OCI-LY7 (cell line): ENCODE measurements around the gene TPMT. TPM values are rescaled to one million over a fixed set of nuclear protein-coding genes. Genes with fewer than 3 reads are reported as not detected.

Experiments used
- BruUV-seq: library from RNA; stranded (reverse); fragments of 400-500 nt; replicated peaks from 2 replicates; lab custom pipeline; 2021; lab: Mats Ljungman, UMichigan
- CTCF ChIA-PET: fragments of 300-600 bp; sonication (Branson Sonifier 250); formaldehyde crosslinking; loops from one replicate; lab custom pipeline; 2022; ENCODE audit warnings: antibody characterized with exemption; ENCODE audit not compliant: unreplicated experiment; lab: Charles Lee
- POLR2A ChIA-PET: fragments of 300-600 bp; sonication (Branson Sonifier 250); formaldehyde crosslinking; loops from one replicate; lab custom pipeline; 2022; ENCODE audit warnings: antibody characterized with exemption; lab: Charles Lee
- DNase-seq: peaks from one replicate; pipeline ENCODE4 v3.0.0-alpha.2; 2015; ENCODE audit warnings: low spot score
- H2AFZ ChIP-seq: fragments of 200-600 bp; sonication (generic), shearing (Covaris generic); 2 replicates; pipeline ENCODE4 v1.6.1; 2014; ENCODE audit warnings: mild to moderate bottlenecking, antibody characterized with exemption, low read length, moderate library complexity
- H3K27ac ChIP-seq: fragments of 200-600 bp; sonication (generic); 2 replicates; pipeline ENCODE4 v1.5.1; 2014; ENCODE audit warnings: mixed run types, low read depth, mild to moderate bottlenecking, moderate library complexity, low read length, inconsistent platforms; ENCODE audit not compliant: poor library complexity, severe bottlenecking
- H3K36me3 ChIP-seq: fragments of 200-600 bp; sonication (generic); 2 replicates; pipeline ENCODE4 v1.6.1; 2014; ENCODE audit warnings: mild to moderate bottlenecking, antibody characterized with exemption, low read length, moderate library complexity, mixed read lengths; ENCODE audit not compliant: insufficient read depth
- H3K4me1 ChIP-seq: fragments of 200-600 bp; sonication (generic); 2 replicates; pipeline ENCODE4 v1.5.1; 2014; ENCODE audit warnings: mild to moderate bottlenecking, low read length; ENCODE audit not compliant: insufficient read depth, poor library complexity, severe bottlenecking
- H3K4me2 ChIP-seq: fragments of 200-600 bp; sonication (generic); 2 replicates; pipeline ENCODE4 v1.6.1; 2014; ENCODE audit warnings: mild to moderate bottlenecking, low read length
- H3K4me3 ChIP-seq: fragments of 200-600 bp; sonication (generic); 2 replicates; pipeline ENCODE4 v1.5.1; 2014; ENCODE audit warnings: mild to moderate bottlenecking, low read depth, low read length; ENCODE audit not compliant: poor library complexity, severe bottlenecking
- H3K79me2 ChIP-seq: fragments of 200-600 bp; sonication (generic); 2 replicates; pipeline ENCODE4 v1.6.1; 2016; ENCODE audit warnings: low read depth, mild to moderate bottlenecking, low read length, moderate library complexity, mixed read lengths; ENCODE audit not compliant: insufficient read depth
- H3K9me2 ChIP-seq: fragments of 200-600 bp; sonication (generic); 2 replicates; pipeline ENCODE4 v1.6.1; 2016; ENCODE audit warnings: mild to moderate bottlenecking, low read length, mixed read lengths; ENCODE audit not compliant: insufficient read depth
- H3K9me3 ChIP-seq: fragments of 200-600 bp; sonication (generic); 2 replicates; pipeline ENCODE4 v1.6.1; 2014; ENCODE audit warnings: mild to moderate bottlenecking, mixed run types, low read length, mixed read lengths
- H4K20me1 ChIP-seq: fragments of 200-600 bp; sonication (generic); 2 replicates; pipeline ENCODE4 v1.6.1; 2014; ENCODE audit warnings: mild to moderate bottlenecking, antibody characterized with exemption, low read length, moderate library complexity, mixed read lengths; ENCODE audit not compliant: insufficient read depth
- CTCF ChIP-seq: fragments of 200-600 bp; sonication (generic); conservative IDR thresholded peaks from 2 replicates; pipeline ENCODE4 v1.5.1; 2014; ENCODE audit warnings: mild to moderate bottlenecking, antibody characterized with exemption, low read length, moderate library complexity, mixed read lengths
- EZH2phosphoT487 ChIP-seq: fragments of 200-600 bp; sonication (generic); IDR thresholded peaks from 2 replicates; pipeline ENCODE4 v1.6.1; 2018; ENCODE audit warnings: low read depth, borderline replicate concordance, mild to moderate bottlenecking, mixed run types, antibody characterized with exemption, low read length, moderate library complexity, mixed read lengths
- intact Hi-C: fragments of 100-400 bp; cut with micrococcal nuclease; formaldehyde crosslinking; loops from one replicate; pipeline ENCODE4 v1.10.0; 2022; ENCODE audit not compliant: unreplicated experiment
- total RNA-seq, 2 experiments: library from RNA; depleted of rRNA in 1 of 2; stranded (reverse); fragments of >200 nt in 1 of 2; shearing (Covaris generic) in 1 of 2; gene quantifications; 2 replicates each; pipeline ENCODE4 v1.2.3, GENCODE V29; 2014 to 2022

The TPMT gene
- total RNA-seq, 2 experiments from 2014 or later, result 6.0 to 8.4 TPM

GRCh38 chr6:18155150-18155863 lies 430 bp upstream of the TPMT start, which contains the start of gene KDM1B:
TSS of gene KDM1B (plus strand) at chr6:18155422. CDS start at chr6:18159896, 4,474 bp downstream.
- H3K27ac ChIP-seq, result peak within 1 kb of the TSS; percentile 82
- no peaks in the 10 kb centered on the region for H4K20me1 ChIP-seq
- H3K4me3 ChIP-seq, result peak within 1 kb of the TSS; percentile 98
- CTCF ChIA-PET, result no interaction called here
- BruUV-seq, result no TSS peak
- H3K9me3 ChIP-seq, result no peaks in the 10 kb centered on the region
- intact Hi-C loops, result loop anchor here (2.0 to 10.0 kb wide), 6 partner anchors 167 to 1641 kb away; partner anchors contain the start of genes FAM8A1 and NUP153
- peaks cover 22% of the 10 kb centered on the region; the same call in 1 of the 2 replicates for H3K79me2 ChIP-seq
- DNase-seq, result peak; percentile 99
- H3K4me2 ChIP-seq, result peak within 1 kb of the TSS; percentile 97
- POLR2A ChIA-PET, result interaction anchor here (0.5 to 1.4 kb wide), 4 partner anchors 60 to 361 kb away, joined by 3 to 4 read pairs (median 3); no protein-coding TSS in a partner anchor
- peaks cover 30% of the 10 kb centered on the region for H3K4me1 ChIP-seq
- no peak for TF ChIP-seq CTCF
- TF ChIP-seq EZH2phosphoT487, result no peak
- H3K9me2 ChIP-seq, result no peaks in the 10 kb centered on the region
- peaks cover 25% of the 10 kb centered on the region for H3K36me3 ChIP-seq
- peak within 1 kb of the TSS; percentile 79 for H2AFZ ChIP-seq

- ChIA-PET POLR2A (interaction anchor here (0.7 kb wide), 1 partner anchor 17 kb away, joined by 4 read pairs; no protein-coding TSS in a partner anchor), CTCF (no interaction called here)
- Histone ChIP-seq H2AFZ (no peak overlapping the region; the same call in 1 of the 2 replicates), H3K9me2 (no peaks in the 10 kb centered on the region), H3K4me3 (peak overlapping the region; percentile 98), H3K36me3 (peaks cover 15% of the 10 kb centered on the region), H3K27ac (no peak overlapping the region), H3K79me2 (peaks cover 19% of the 10 kb centered on the region; the same call in 1 of the 2 replicates), H3K4me1 (peaks cover 30% of the 10 kb centered on the region), H3K9me3 (no peaks in the 10 kb centered on the region), H4K20me1 (no peaks in the 10 kb centered on the region), H3K4me2 (peak overlapping the region; percentile 87)
- no TSS peak for BruUV-seq
- intact Hi-C loops, result loop anchor here (10.0 kb wide), 2 partner anchors 351 to 1639 kb away; no protein-coding TSS in a partner anchor
- no peak for DNase-seq
- TF ChIP-seq CTCF, result no peak
- TF ChIP-seq EZH2phosphoT487, result no peak
Observed at GRCh38 chr6:18153311-18153703, 1.6 kb downstream of the TPMT start.

GRCh38 chr6:18151801-18152200 lies 3.1 kb downstream of the TPMT start:
- CTCF ChIA-PET, result no interaction called here

More at GRCh38 chr6:18151801-18152200, 3.1 kb downstream of the TPMT start:
- H4K20me1 ChIP-seq, result no peaks in the 10 kb centered on the region
- peaks cover 24% of the 10 kb centered on the region for H3K4me1 ChIP-seq
- no peak overlapping the region for H2AFZ ChIP-seq
- no peak for DNase-seq
- POLR2A ChIA-PET, result interaction anchor here (0.7 kb wide), 1 partner anchor 11 kb away, joined by 3 read pairs; no protein-coding TSS in a partner anchor
- no peak overlapping the region for H3K4me3 ChIP-seq
- H3K36me3 ChIP-seq, result peaks cover 19% of the 10 kb centered on the region
- TF ChIP-seq CTCF (no peak), EZH2phosphoT487 (no peak)
- H3K27ac ChIP-seq, result no peak overlapping the region
- no peaks in the 10 kb centered on the region for H3K9me2 ChIP-seq
- intact Hi-C loops, result loop anchor here (10.0 kb wide), 2 partner anchors 353 to 1637 kb away; no protein-coding TSS in a partner anchor
- H3K9me3 ChIP-seq, result no peaks in the 10 kb centered on the region
- BruUV-seq, result no TSS peak
- peaks cover 11% of the 10 kb centered on the region; the same call in 1 of the 2 replicates for H3K79me2 ChIP-seq
- no peak overlapping the region for H3K4me2 ChIP-seq
